BE2C (cell line): ENCODE results near the gene ATG16L1.

Source experiments
- DNase-seq: peaks from one replicate; pipeline ENCODE4 v3.0.0-alpha.2; 2020
- H3K27me3 ChIP-seq: fragments of 250-450 bp; sonication (Bioruptor Pico); 2 replicates; pipeline ENCODE4 v1.5.1; 2020; ENCODE audit warnings: mild to moderate bottlenecking
- H3K36me3 ChIP-seq: fragments of 250-450 bp; sonication (Bioruptor Pico); 2 replicates; pipeline ENCODE4 v1.5.1; 2020; ENCODE audit warnings: mild to moderate bottlenecking
- H3K4me1 ChIP-seq: fragments of 250-450 bp; sonication (Bioruptor Pico); 2 replicates; pipeline ENCODE4 v1.5.1; 2020
- H3K4me3 ChIP-seq: 2 replicates; pipeline ENCODE4 v1.5.1; 2011; ENCODE audit warnings: low read depth, low read length
- H3K9me3 ChIP-seq: fragments of 250-450 bp; sonication (Bioruptor Pico); 2 replicates; pipeline ENCODE4 v1.5.1; 2020
- TF ChIP-seq, protein P1 (sequence below): IDR thresholded peaks from 2 replicates; pipeline ENCODE4 v1.5.1; 2012; ENCODE audit warnings: mild to moderate bottlenecking, low read depth, low read length

The ATG16L1 gene

DNA sequence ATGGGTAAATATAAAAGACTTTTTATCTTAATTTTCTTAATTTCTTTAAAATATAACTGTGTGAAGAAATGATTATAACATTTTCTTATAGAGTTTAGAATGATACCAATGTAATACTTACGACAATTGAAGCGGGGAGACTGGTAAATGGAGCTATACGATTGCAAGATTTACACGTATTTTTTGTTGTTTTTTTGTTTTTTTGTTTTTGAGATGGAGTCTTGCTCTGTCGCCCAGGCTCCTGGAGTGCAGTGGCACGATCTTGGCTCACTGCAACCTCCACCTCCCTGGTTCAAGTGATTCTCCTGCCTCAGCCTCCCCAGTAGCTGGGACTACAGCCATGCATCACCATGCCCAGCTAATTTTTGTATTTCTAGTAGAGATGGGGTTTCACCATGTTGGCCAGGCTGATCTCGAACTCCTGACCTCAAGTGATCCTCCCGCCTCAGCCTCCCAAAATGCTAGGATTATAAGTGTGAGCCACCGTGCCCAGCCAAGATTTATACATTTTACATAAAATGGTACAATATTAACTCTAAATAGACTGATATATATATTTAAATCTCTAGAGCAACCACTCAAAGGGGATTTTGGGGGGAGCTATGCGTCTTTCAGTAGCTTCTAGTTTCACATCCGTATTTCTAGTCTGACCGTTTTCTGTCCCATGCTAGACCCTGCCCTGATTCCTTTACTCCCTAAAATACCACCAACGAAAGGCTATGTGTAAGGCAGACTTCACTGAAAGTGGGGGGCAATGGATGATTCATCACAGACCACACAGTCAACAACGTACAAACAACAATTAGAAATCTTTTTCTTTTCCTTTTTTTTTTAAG, 28.2 kb upstream of the ATG16L1 start:
- DNase-seq, result no peak
- Histone ChIP-seq H3K4me1 (no peaks in the 10 kb centered on the region), H3K4me3 (no peak overlapping the region), H3K9me3 (no peaks in the 10 kb centered on the region; the same call in 1 of the 2 replicates), H3K36me3 (no peaks in the 10 kb centered on the region), H3K27me3 (no peaks in the 10 kb centered on the region)
- TF ChIP-seq, protein P1, sequence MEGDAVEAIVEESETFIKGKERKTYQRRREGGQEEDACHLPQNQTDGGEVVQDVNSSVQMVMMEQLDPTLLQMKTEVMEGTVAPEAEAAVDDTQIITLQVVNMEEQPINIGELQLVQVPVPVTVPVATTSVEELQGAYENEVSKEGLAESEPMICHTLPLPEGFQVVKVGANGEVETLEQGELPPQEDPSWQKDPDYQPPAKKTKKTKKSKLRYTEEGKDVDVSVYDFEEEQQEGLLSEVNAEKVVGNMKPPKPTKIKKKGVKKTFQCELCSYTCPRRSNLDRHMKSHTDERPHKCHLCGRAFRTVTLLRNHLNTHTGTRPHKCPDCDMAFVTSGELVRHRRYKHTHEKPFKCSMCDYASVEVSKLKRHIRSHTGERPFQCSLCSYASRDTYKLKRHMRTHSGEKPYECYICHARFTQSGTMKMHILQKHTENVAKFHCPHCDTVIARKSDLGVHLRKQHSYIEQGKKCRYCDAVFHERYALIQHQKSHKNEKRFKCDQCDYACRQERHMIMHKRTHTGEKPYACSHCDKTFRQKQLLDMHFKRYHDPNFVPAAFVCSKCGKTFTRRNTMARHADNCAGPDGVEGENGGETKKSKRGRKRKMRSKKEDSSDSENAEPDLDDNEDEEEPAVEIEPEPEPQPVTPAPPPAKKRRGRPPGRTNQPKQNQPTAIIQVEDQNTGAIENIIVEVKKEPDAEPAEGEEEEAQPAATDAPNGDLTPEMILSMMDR, result no peak

DNA sequence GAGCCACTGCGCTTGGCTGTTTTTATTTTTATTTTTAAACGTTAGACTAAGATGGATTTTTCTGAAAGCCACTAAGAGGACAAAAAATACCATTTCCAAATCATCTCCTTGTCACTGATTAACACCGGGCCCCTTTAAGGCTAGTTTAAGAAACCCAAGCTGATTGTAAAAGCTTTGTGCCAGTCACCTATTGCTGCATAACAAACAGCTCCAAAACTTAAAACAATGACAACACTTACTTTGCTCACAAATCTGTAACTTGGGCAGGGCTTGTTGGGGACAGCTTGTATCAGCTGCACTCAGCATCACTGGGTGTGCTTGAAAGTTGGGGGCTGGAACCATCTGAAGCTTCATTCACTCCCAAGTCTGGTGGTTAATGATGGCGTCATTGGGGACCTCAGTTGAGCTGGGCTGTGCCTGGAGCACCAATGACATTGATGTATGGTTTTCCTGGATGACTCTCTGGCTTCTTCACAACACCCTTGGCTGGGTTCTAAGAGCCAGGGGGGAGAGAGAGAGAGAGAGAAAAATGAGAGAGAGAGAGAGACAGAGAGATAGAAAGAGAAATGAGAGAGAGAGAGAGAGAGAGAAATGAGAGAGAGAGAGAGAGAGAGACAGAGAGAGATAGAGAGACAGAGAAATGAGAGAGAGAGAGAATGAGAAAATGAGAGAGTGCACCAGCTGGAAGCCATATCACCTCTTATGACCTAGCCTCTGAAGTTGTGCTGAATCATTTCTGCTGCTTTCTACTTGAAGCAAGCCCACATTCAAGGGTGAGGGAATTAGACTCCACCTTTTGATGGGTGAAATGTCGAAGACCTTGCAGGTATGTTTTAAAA, 26.0 kb upstream of the ATG16L1 start:
- DNase-seq, result no peak
- Histone ChIP-seq H3K27me3 (no peaks in the 10 kb centered on the region), H3K4me3 (no peak overlapping the region), H3K36me3 (no peaks in the 10 kb centered on the region), H3K4me1 (no peaks in the 10 kb centered on the region), H3K9me3 (no peaks in the 10 kb centered on the region; the same call in 1 of the 2 replicates)
- TF ChIP-seq, protein P1, result no peak

DNA sequence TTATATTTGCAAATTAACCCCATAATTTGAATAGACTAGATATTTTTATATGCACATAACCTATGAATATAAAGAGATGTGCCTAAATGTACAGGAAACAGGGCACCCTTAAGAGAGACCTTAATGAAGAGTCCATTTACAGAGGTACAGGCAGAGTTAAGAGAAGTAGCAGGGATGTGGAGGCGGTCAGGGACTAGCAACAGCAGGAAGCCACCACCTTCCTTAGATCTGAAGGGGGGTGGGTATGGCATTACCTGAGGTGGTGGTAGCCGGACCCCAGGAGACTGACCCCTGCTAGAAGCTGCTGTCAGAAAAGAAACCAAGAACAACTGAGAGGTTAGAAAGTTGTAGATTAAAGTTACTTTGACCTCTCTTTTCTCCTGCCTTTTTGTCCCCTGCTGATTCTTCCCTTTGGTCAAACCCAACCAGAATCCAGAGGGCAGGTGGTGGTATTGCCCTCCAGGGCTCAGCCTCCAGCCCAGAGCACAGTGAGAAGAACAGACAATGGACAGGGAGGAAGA, 24.9 kb upstream of the ATG16L1 start:
- Histone ChIP-seq H3K9me3 (no peaks in the 10 kb centered on the region; the same call in 1 of the 2 replicates), H3K4me1 (no peaks in the 10 kb centered on the region), H3K4me3 (no peak overlapping the region), H3K27me3 (no peaks in the 10 kb centered on the region), H3K36me3 (no peaks in the 10 kb centered on the region)
- no peak for DNase-seq
- TF ChIP-seq, protein P1, result no peak

DNA sequence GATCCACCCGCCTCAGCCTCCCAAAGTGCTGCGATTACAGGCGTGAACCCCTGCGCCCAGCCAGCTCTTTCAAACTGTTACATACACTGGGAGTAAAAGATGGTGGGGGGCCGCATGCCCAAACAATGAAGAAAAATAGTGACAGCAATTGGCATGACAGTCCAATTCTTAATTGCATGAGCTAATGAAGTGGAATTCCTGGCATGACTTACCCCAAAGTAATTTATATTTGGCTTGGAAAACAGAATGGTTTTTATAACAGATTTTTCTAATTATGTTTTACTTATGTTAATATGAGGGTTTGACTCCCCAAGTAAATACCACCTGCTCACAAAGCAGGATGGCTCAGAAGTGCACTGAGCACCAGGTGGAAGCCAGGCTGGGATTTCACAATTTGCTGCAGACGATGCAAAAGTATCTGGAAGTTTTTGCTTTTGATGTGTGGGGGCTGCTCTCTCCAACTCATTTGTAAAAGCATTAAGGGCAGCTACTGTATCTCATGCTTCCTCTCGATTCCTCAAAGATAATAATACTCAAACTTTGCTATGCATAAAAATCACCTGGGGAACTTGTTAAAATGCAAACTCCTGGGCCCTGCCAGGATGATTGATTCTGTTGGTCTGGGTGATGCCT, 24.0 kb upstream of the ATG16L1 start:
- no peak for DNase-seq
- no peaks in the 10 kb centered on the region for H3K4me1 ChIP-seq

DNA sequence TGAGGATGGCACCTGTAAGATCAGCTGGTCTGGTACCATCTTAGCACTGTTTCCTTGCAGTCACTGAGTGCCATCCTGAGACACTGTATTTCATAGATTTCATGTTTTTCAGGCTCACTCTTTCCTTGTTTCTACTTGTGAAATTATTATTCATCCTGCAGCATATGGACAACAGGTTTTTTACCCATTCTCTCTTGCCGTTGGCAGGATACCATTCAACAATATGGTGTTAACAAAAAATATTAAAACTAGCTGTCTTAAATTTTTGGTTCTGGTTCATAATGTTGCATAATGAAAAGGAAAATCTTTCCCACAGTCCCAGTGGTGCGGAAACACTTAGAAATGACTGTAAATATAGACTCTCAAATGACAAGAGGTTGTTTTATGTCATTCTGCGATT, 23.1 kb upstream of the ATG16L1 start:
- no peak for DNase-seq
- H3K4me3 ChIP-seq, result no peak overlapping the region
- TF ChIP-seq, protein P1, result no peak

More for the DNA sequence above, 24.0 kb upstream of the ATG16L1 start:
- H3K9me3 ChIP-seq, result no peaks in the 10 kb centered on the region; the same call in 1 of the 2 replicates
- H3K27me3 ChIP-seq, result no peaks in the 10 kb centered on the region
- no peaks in the 10 kb centered on the region for H3K36me3 ChIP-seq
- no peak overlapping the region for H3K4me3 ChIP-seq
- TF ChIP-seq, protein P1, result no peak

More for the DNA sequence above, 23.1 kb upstream of the ATG16L1 start:
- Histone ChIP-seq H3K36me3 (no peaks in the 10 kb centered on the region), H3K4me1 (no peaks in the 10 kb centered on the region), H3K9me3 (no peaks in the 10 kb centered on the region; the same call in 1 of the 2 replicates), H3K27me3 (no peaks in the 10 kb centered on the region)
